Activated T-cell treated with anti-CD3 and anti-CD28 coated beads, Interleukin-2, amount 50 U/mL, for 72 hours (primary cell): Measurements from ENCODE around the gene TLR3. TPM values are rescaled to one million over a fixed set of nuclear protein-coding genes. Genes with fewer than 3 reads are reported as not detected.
"Not testable (repeated sequence)": the region's sequence is repeated elsewhere in the genome, so short reads cannot be mapped to it uniquely, and the experiment has no call there.

Experiments used
- ATAC-seq, 2 donors: fragments of 150-1000 bp; cut with Tn5 transposase; replicated peaks in 1 of 2; 2 replicates each; pipeline ENCODE4 v1.10.0; 2021; ENCODE audit warnings: moderate library complexity in 2 of 2, mild to moderate bottlenecking in 1 of 2
- DNase-seq, 2 donors: peaks; one replicate each; pipeline ENCODE4 v3.0.0; 2021 to 2022; ENCODE audit warnings: mixed read lengths in 1 of 2
- H3K27ac Mint-ChIP-seq: one replicate; pipeline ENCODE4 v1.8.0; 2022; ENCODE audit warnings: mild to moderate bottlenecking, moderate library complexity, mixed read lengths
- H3K27me3 Mint-ChIP-seq: one replicate; pipeline ENCODE4 v1.8.0; 2022; ENCODE audit warnings: low read depth, mixed read lengths
- H3K36me3 Mint-ChIP-seq, 2 donors: one replicate each; pipeline ENCODE4 v1.8.0; 2022; ENCODE audit warnings: mixed read lengths in 2 of 2, mild to moderate bottlenecking in 1 of 2; ENCODE audit not compliant: insufficient read depth in 2 of 2
- H3K4me1 Mint-ChIP-seq: one replicate; pipeline ENCODE4 v1.8.0; 2022; ENCODE audit warnings: low read depth, mixed read lengths
- H3K4me3 Mint-ChIP-seq, 2 donors: one replicate each; pipeline ENCODE4 v1.8.0; 2022; ENCODE audit warnings: mild to moderate bottlenecking in 2 of 2, mixed read lengths in 2 of 2, moderate library complexity in 2 of 2
- H3K9me3 Mint-ChIP-seq, 2 donors: one replicate each; pipeline ENCODE4 v1.8.0; 2022; ENCODE audit warnings: mixed read lengths in 2 of 2
- total RNA-seq, 2 donors: library from RNA; stranded (reverse); gene quantifications; one replicate each; pipeline ENCODE4 v1.2.3, GENCODE V29; 2022

The TLR3 gene
- total RNA-seq, 2 donors from 2014 or later, result 0.09 to 0.14 TPM

- H3K36me3 Mint-ChIP-seq, result peaks cover 2 to 6% of the 10 kb centered on the region in 2 donors
- H3K27ac Mint-ChIP-seq, result no peak overlapping the region
- H3K4me1 Mint-ChIP-seq, result no peaks in the 10 kb centered on the region
- H3K27me3 Mint-ChIP-seq, result peaks cover 31% of the 10 kb centered on the region
- ATAC-seq (no peak), DNase-seq (no peak)
- H3K9me3 Mint-ChIP-seq, result peaks cover 3 to 5% of the 10 kb centered on the region in 2 donors
- no peak overlapping the region for H3K4me3 Mint-ChIP-seq
Measured at GRCh38 chr4:186032259-186032658, 36.7 kb upstream of the TLR3 start.

GRCh38 chr4:186033027-186033426, 35.9 kb upstream of the TLR3 start:
- Mint-ChIP-seq H3K27ac (no peak overlapping the region), H3K4me3 (no peak overlapping the region), H3K9me3 (peaks cover 3 to 5% of the 10 kb centered on the region in 2 donors), H3K27me3 (peaks cover 39% of the 10 kb centered on the region), H3K4me1 (no peaks in the 10 kb centered on the region), H3K36me3 (peaks cover 2 to 6% of the 10 kb centered on the region in 2 donors)
- ATAC-seq (no peak), DNase-seq (no peak)

GRCh38 chr4:186034613-186035012, 34.3 kb upstream of the TLR3 start:
- not testable (repeated sequence) for DNase-seq, ATAC-seq, H3K4me3 Mint-ChIP-seq, H3K4me1 Mint-ChIP-seq, H3K9me3 Mint-ChIP-seq, H3K36me3 Mint-ChIP-seq, H3K27ac Mint-ChIP-seq
- H3K27me3 Mint-ChIP-seq, result peaks cover 53% of the 10 kb centered on the region

- Mint-ChIP-seq H3K27me3 (peaks cover 39% of the 10 kb centered on the region), H3K4me1 (no peaks in the 10 kb centered on the region), H3K27ac (no peak overlapping the region), H3K36me3 (peaks cover under 1 to 6% of the 10 kb centered on the region in 2 donors), H3K9me3 (peaks cover 1 to 5% of the 10 kb centered on the region in 2 donors), H3K4me3 (no peak overlapping the region)
- ATAC-seq, result no peak
- no peak for DNase-seq
Measured at GRCh38 chr4:186036976-186037581, 31.9 kb upstream of the TLR3 start.

GRCh38 chr4:186037692-186038658, 31.0 kb upstream of the TLR3 start:
- Mint-ChIP-seq H3K27ac (no peak overlapping the region), H3K4me3 (no peak overlapping the region), H3K4me1 (no peaks in the 10 kb centered on the region), H3K36me3 (peaks cover 0 to 6% of the 10 kb centered on the region in 2 donors), H3K9me3 (peaks cover 0 to 5% of the 10 kb centered on the region in 2 donors), H3K27me3 (peaks cover 36% of the 10 kb centered on the region)
- DNase-seq, result peak; percentile 6 to 36
- peak; percentile 36 to 45 for ATAC-seq

GRCh38 chr4:186039697-186040096, 29.3 kb upstream of the TLR3 start:
- Mint-ChIP-seq H3K36me3 (peaks cover 0 to 2% of the 10 kb centered on the region in 2 donors), H3K27ac (no peak overlapping the region), H3K9me3 (peaks cover 0 to 3% of the 10 kb centered on the region in 2 donors)

GRCh38 chr4:186040316-186040715, 28.6 kb upstream of the TLR3 start:
- H3K4me3 Mint-ChIP-seq, result no peak overlapping the region
- H3K9me3 Mint-ChIP-seq, result no peaks in the 10 kb centered on the region
- no peak overlapping the region for H3K27ac Mint-ChIP-seq
- peaks cover 36% of the 10 kb centered on the region for H3K27me3 Mint-ChIP-seq
- ATAC-seq (no peak), DNase-seq (no peak)
- H3K36me3 Mint-ChIP-seq, result no peaks in the 10 kb centered on the region
- H3K4me1 Mint-ChIP-seq, result no peaks in the 10 kb centered on the region

More at GRCh38 chr4:186039697-186040096, 29.3 kb upstream of the TLR3 start:
- Mint-ChIP-seq H3K4me3 (no peak overlapping the region), H3K4me1 (no peaks in the 10 kb centered on the region), H3K27me3 (peaks cover 36% of the 10 kb centered on the region)
- DNase-seq, result no peak
- no peak for ATAC-seq

- H3K27ac Mint-ChIP-seq, H3K27me3 Mint-ChIP-seq, DNase-seq, ATAC-seq, H3K9me3 Mint-ChIP-seq, H3K4me3 Mint-ChIP-seq, H3K36me3 Mint-ChIP-seq, H3K4me1 Mint-ChIP-seq: not testable (repeated sequence)
Measured at GRCh38 chr4:186047501-186047900, 21.5 kb upstream of the TLR3 start.

GRCh38 chr4:186050135-186050534, 18.8 kb upstream of the TLR3 start:
- DNase-seq, H3K27ac Mint-ChIP-seq, H3K27me3 Mint-ChIP-seq, H3K4me1 Mint-ChIP-seq, H3K4me3 Mint-ChIP-seq, ATAC-seq, H3K9me3 Mint-ChIP-seq, H3K36me3 Mint-ChIP-seq: not testable (repeated sequence)

- H3K27me3 Mint-ChIP-seq, result no peaks in the 10 kb centered on the region
- H3K9me3 Mint-ChIP-seq, result no peaks in the 10 kb centered on the region
- no peak for DNase-seq
- no peaks in the 10 kb centered on the region for H3K36me3 Mint-ChIP-seq
- no peak overlapping the region for H3K27ac Mint-ChIP-seq
- H3K4me1 Mint-ChIP-seq, result no peaks in the 10 kb centered on the region
- no peak for ATAC-seq
- H3K4me3 Mint-ChIP-seq, result no peak overlapping the region
Measured at GRCh38 chr4:186051096-186051495, 17.9 kb upstream of the TLR3 start.

- Mint-ChIP-seq H3K27me3 (peaks cover 12% of the 10 kb centered on the region), H3K27ac (no peak overlapping the region), H3K4me1 (no peaks in the 10 kb centered on the region), H3K36me3 (peaks cover 3 to 4% of the 10 kb centered on the region in 2 donors), H3K9me3 (peaks cover 3 to 4% of the 10 kb centered on the region in 2 donors), H3K4me3 (no peak overlapping the region)
- no peak for DNase-seq
- peak in 1 of 2 donors; percentile 60 for ATAC-seq
Measured at GRCh38 chr4:186058253-186058979, 10.5 kb upstream of the TLR3 start.

GRCh38 chr4:186058980-186059316, 10.0 kb upstream of the TLR3 start:
- Mint-ChIP-seq H3K4me1 (no peaks in the 10 kb centered on the region), H3K27ac (no peak overlapping the region), H3K36me3 (peaks cover 3 to 4% of the 10 kb centered on the region in 2 donors), H3K4me3 (no peak overlapping the region), H3K9me3 (peaks cover 3 to 4% of the 10 kb centered on the region in 2 donors), H3K27me3 (peaks cover 12% of the 10 kb centered on the region)
- DNase-seq (no peak), ATAC-seq (no peak)

GRCh38 chr4:186061921-186062320, 7.0 kb upstream of the TLR3 start:
- ATAC-seq, result no peak
- Mint-ChIP-seq H3K9me3 (peaks cover 3 to 4% of the 10 kb centered on the region in 2 donors), H3K36me3 (peaks cover 3 to 4% of the 10 kb centered on the region in 2 donors), H3K4me3 (no peak overlapping the region), H3K27ac (no peak overlapping the region), H3K27me3 (peaks cover 17% of the 10 kb centered on the region), H3K4me1 (no peaks in the 10 kb centered on the region)
- DNase-seq, result no peak
